ENCODE measurements around the gene BLTP1.

The BLTP1 gene

DNA sequence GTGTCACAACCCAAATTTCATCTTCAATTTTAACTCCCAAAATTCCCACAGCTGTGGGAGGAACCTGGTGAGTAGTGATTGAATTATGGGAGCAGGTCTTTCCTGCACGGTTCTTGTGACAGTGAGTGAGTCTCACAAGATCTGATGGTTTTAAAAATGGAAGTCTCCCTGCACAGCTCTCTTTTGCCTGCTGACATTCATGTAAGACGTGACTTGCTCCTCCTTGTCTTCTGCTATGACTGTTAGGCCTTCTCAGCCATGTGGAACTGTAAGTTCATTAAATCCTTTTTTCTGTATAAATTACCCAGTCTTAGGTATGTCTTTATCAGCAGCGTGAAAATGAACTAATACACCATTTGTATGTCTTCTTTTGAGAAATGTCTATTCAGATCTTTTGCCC is 13.0 kb upstream of the BLTP1 start:
- TF ChIP-seq MAX (IDR thresholded peaks at IDR 0.05) (no peak), NFIC (IDR thresholded peaks at IDR 0.05) (no peak), EGR1 (IDR thresholded peaks at IDR 0.05) (no peak)

DNA sequence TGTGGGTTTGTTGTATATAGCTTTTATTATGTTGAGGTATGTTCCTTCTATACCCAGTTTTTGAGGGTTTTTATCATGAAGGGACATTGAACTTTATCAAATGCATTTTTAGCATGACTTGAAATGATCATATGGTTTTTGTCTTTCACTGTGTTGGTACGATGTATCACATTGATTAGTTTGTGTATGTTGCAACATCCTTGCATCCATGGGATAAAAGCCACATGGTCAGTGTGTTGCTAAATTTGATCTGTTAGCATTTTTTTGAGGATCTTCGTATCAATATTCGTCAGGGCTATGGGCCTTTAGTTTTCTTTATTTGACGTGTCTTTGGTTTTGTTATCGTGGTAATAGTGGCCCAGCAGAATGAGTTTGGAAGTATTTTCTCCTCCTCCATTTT is 11.3 kb upstream of the BLTP1 start:
- no peak for TF ChIP-seq CREB1 (IDR thresholded peaks at IDR 0.05; ENCODE audit: low read depth)
- TF ChIP-seq, protein P1, sequence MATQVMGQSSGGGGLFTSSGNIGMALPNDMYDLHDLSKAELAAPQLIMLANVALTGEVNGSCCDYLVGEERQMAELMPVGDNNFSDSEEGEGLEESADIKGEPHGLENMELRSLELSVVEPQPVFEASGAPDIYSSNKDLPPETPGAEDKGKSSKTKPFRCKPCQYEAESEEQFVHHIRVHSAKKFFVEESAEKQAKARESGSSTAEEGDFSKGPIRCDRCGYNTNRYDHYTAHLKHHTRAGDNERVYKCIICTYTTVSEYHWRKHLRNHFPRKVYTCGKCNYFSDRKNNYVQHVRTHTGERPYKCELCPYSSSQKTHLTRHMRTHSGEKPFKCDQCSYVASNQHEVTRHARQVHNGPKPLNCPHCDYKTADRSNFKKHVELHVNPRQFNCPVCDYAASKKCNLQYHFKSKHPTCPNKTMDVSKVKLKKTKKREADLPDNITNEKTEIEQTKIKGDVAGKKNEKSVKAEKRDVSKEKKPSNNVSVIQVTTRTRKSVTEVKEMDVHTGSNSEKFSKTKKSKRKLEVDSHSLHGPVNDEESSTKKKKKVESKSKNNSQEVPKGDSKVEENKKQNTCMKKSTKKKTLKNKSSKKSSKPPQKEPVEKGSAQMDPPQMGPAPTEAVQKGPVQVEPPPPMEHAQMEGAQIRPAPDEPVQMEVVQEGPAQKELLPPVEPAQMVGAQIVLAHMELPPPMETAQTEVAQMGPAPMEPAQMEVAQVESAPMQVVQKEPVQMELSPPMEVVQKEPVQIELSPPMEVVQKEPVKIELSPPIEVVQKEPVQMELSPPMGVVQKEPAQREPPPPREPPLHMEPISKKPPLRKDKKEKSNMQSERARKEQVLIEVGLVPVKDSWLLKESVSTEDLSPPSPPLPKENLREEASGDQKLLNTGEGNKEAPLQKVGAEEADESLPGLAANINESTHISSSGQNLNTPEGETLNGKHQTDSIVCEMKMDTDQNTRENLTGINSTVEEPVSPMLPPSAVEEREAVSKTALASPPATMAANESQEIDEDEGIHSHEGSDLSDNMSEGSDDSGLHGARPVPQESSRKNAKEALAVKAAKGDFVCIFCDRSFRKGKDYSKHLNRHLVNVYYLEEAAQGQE (IDR thresholded peaks at IDR 0.05; ENCODE audit: low read depth): no peak

DNA sequence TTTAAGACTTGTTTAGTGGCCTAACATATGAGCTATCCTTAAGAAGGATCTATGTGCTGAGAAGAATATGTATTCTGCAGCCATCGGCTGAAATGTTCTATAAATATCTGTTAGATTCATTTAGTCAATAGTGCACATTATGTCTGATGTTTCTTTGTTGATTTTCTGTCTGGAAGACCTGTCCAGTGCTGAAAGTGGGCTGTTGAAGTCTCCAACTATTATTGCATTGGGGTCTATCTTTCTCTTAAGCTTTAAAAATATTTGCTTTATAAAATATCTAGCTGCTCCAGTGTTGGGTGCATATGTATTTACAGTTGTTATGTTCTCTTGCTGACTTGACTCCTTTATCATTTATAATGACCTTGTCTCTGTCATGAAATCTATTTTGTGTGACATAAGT is 9.4 kb upstream of the BLTP1 start:
- TF ChIP-seq, protein P1 (IDR thresholded peaks at IDR 0.05; ENCODE audit: low read depth): peak; percentile 76
- no peak for TF ChIP-seq TAF1 (IDR thresholded peaks at IDR 0.05; ENCODE audit: low read depth)

GRCh38 chr4:122146652-122147051 is 5.5 kb upstream of the BLTP1 start:
- TF ChIP-seq CREB1 (IDR thresholded peaks at IDR 0.05; ENCODE audit: low read depth) (no peak), RAD21 (IDR thresholded peaks at IDR 0.05; ENCODE audit: low read depth) (no peak), FOXM1 (IDR thresholded peaks at IDR 0.05; ENCODE audit: borderline replicate concordance, low read depth) (no peak), TEAD4 (IDR thresholded peaks at IDR 0.05) (no peak)

- TF ChIP-seq TEAD4 (IDR thresholded peaks at IDR 0.05) (no peak), YY1 (IDR thresholded peaks at IDR 0.05; ENCODE audit: low read depth) (no peak), EGR1 (IDR thresholded peaks at IDR 0.05) (no peak), TCF12 (IDR thresholded peaks at IDR 0.05; ENCODE audit: low read depth) (no peak), ZBTB7A (IDR thresholded peaks at IDR 0.05; ENCODE audit: low read depth) (no peak)
- TF ChIP-seq, protein P1 (IDR thresholded peaks at IDR 0.05; ENCODE audit: low read depth): no peak
These were observed 1.2 kb upstream of the BLTP1 start for GRCh38 chr4:122150931-122151330.

DNA sequence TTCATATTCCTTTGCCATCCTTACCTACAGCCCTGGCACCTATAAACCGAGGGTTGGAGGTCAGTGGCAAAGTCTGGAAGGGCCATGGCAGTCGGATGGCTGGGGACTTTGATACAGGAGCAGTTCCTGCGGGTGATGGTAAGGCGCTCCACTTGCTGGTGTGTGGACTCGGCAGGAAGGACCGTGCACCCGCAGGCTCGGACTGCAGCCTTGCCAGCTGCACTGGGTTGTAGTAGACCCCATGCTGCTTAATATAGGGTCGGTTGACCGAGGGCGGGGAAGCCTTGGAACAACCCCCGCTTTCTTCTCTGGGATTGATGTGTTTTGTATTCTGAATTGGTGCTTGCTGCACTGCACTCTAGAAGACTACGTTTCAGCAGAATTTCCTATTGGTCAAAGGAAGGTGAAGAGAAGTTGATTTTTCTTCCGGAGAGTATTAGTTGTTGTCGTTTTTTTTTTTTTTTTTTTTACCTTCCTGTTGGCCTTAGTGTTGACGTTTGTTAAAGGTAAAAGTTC is 638 bp downstream of the BLTP1 start:
- TF ChIP-seq ZBTB7A (IDR thresholded peaks at IDR 0.05; ENCODE audit: low read depth) (no peak), CEBPB (IDR thresholded peaks at IDR 0.05) (no peak), NFIC (IDR thresholded peaks at IDR 0.05) (no peak), TAF1 (IDR thresholded peaks at IDR 0.05; ENCODE audit: low read depth) (no peak), FOXM1 (IDR thresholded peaks at IDR 0.05; ENCODE audit: borderline replicate concordance, low read depth) (no peak), USF1 (IDR thresholded peaks at IDR 0.05) (no peak; the same call in 1 of the 2 replicates)
- TF ChIP-seq, protein P1 (IDR thresholded peaks at IDR 0.05; ENCODE audit: low read depth): no peak

Measured in Ishikawa (cell line).